WTC11 (cell line): Measurements from ENCODE around the gene COA8. TPM values are rescaled to one million over a fixed set of nuclear protein-coding genes. Genes with fewer than 3 reads are reported as not detected.
A peak's percentile ranks its signal among the peaks of the same experiment; 100 is the strongest.

Experiments used
- AFF4 ChIP-seq: sonication (generic); formaldehyde crosslinking; IDR thresholded peaks from 2 replicates; pipeline ENCODE4 v1.8.1; 2023; ENCODE audit warnings: mild to moderate bottlenecking, missing genetic modification reagents, borderline replicate concordance
- ATF2 ChIP-seq: sonication (generic); formaldehyde crosslinking; IDR thresholded peaks from 2 replicates; pipeline ENCODE4 v1.8.1; 2022; ENCODE audit warnings: low read depth, missing genetic modification reagents, borderline replicate concordance
- ATF3 ChIP-seq: sonication (generic); formaldehyde crosslinking; conservative IDR thresholded peaks from 2 replicates; pipeline ENCODE4 v1.8.1; 2022; ENCODE audit warnings: mild to moderate bottlenecking, missing genetic modification reagents
- CBFB ChIP-seq: sonication (generic); formaldehyde crosslinking; IDR thresholded peaks from 2 replicates; pipeline ENCODE4 v1.8.1; 2022; ENCODE audit warnings: mild to moderate bottlenecking, low read depth, missing genetic modification reagents
- E2F1 ChIP-seq: sonication (generic); formaldehyde crosslinking; IDR thresholded peaks from 2 replicates; pipeline ENCODE4 v1.8.0; 2022; ENCODE audit warnings: mild to moderate bottlenecking, missing genetic modification reagents
- ETV6 ChIP-seq: sonication (generic); formaldehyde crosslinking; IDR thresholded peaks from 2 replicates; pipeline ENCODE4 v1.8.1; 2022; ENCODE audit warnings: mild to moderate bottlenecking, missing genetic modification reagents
- HMGA2 ChIP-seq: fragments of 250-450 bp; sonication (Bioruptor Pico); IDR thresholded peaks from 2 replicates; pipeline ENCODE4 v1.4.0; 2021; ENCODE audit warnings: mild to moderate bottlenecking, moderate library complexity
- IRF2 ChIP-seq: sonication (generic); formaldehyde crosslinking; IDR thresholded peaks from 2 replicates; pipeline ENCODE4 v1.8.0; 2022; ENCODE audit warnings: low read depth, missing genetic modification reagents, borderline replicate concordance
- NR1H2 ChIP-seq: sonication (generic); formaldehyde crosslinking; IDR thresholded peaks from 2 replicates; pipeline ENCODE4 v1.9.0; 2021; ENCODE audit warnings: mild to moderate bottlenecking, moderate library complexity, missing genetic modification reagents
- NR3C1 ChIP-seq: sonication (generic); formaldehyde crosslinking; conservative IDR thresholded peaks from 2 replicates; pipeline ENCODE4 v1.8.1; 2023; ENCODE audit warnings: low read depth, mild to moderate bottlenecking, missing genetic modification reagents
- PRDM15 ChIP-seq: sonication (generic); formaldehyde crosslinking; IDR thresholded peaks from 2 replicates; pipeline ENCODE4 v1.8.0; 2022; ENCODE audit warnings: missing genetic modification reagents
- PRRX2 ChIP-seq: fragments of 250-450 bp; sonication (Bioruptor Pico); IDR thresholded peaks from 2 replicates; pipeline ENCODE4 v1.8.0; 2021; ENCODE audit warnings: mild to moderate bottlenecking
- SMAD4 ChIP-seq: sonication (generic); formaldehyde crosslinking; IDR thresholded peaks from 2 replicates; pipeline ENCODE4 v1.8.0; 2022; ENCODE audit warnings: mild to moderate bottlenecking, missing genetic modification reagents
- SP1 ChIP-seq: sonication (generic); formaldehyde crosslinking; conservative IDR thresholded peaks from 2 replicates; pipeline ENCODE4 v1.8.1; 2022; ENCODE audit warnings: missing genetic modification reagents
- TEAD1 ChIP-seq: sonication (generic); formaldehyde crosslinking; IDR thresholded peaks from 2 replicates; pipeline ENCODE4 v1.8.0; 2022; ENCODE audit warnings: mild to moderate bottlenecking, missing genetic modification reagents
- ZBTB21 ChIP-seq: sonication (generic); formaldehyde crosslinking; IDR thresholded peaks from 2 replicates; pipeline ENCODE4 v1.8.1; 2023; ENCODE audit warnings: mild to moderate bottlenecking, missing genetic modification reagents, borderline replicate concordance
- total RNA-seq: library from RNA; stranded (reverse); gene quantifications from 3 replicates; pipeline ENCODE4 v1.2.3, GENCODE V29; 2021
- TF ChIP-seq, protein P1 (sequence below): fragments of 250-450 bp; sonication (Bioruptor Pico); IDR thresholded peaks from 2 replicates; pipeline ENCODE4 v2.1.2; 2022; ENCODE audit warnings: mild to moderate bottlenecking, moderate library complexity
- TF ChIP-seq, protein P2 (sequence below): sonication (generic); formaldehyde crosslinking; IDR thresholded peaks from 2 replicates; pipeline ENCODE4 v1.8.1; 2023; ENCODE audit warnings: mild to moderate bottlenecking, missing genetic modification reagents, moderate library complexity
- TF ChIP-seq, protein P3 (sequence below): sonication (generic); formaldehyde crosslinking; IDR thresholded peaks from 2 replicates; pipeline ENCODE4 v1.8.0; 2022; ENCODE audit warnings: mild to moderate bottlenecking, missing genetic modification reagents
- TF ChIP-seq, protein P4 (sequence below): sonication (generic); formaldehyde crosslinking; IDR thresholded peaks from 2 replicates; pipeline ENCODE4 v1.8.0; 2023; ENCODE audit warnings: mild to moderate bottlenecking, missing genetic modification reagents

COA8 gene
- total RNA-seq, 1 experiment from 2014 or later, result 36.4 TPM

DNA sequence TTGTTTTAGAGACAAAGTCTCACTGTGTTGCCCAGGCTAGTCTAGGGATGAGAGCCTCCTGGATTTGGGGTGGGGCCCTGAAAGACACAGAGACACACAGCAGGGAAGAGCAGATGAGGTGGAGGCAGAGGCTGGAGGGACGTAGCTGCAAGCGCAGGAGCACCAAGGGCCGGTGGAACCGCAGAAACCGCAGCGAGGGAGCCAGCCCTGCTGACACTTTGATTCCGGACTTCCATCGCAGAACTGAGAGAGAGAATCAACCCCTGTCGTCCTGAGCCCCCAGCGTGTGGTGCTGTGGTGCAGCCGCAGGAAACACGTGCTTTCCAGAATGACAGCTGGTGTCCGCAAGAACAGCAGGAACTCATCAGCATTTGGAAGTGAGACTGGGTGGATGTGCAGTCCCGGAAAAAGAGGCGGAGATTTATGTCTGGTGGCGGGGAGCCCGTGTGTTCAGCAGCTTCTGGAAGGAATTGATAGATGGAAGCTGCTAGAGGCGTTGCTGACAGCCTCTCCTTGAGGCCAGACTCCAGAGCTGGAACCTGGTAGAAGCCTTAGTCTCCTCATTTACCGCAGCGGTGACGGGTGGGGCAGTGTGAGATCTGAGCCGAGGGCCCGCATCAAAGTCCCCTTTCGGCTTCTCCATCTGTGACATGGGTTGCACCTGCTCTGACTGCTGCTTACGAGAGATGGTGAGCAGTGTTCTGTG is 44.4 kb downstream of the COA8 start (continued):
- TF ChIP-seq PRDM15 (CRISPR knock-in tag), result 0 out of 2 replicates have a peak, but pooled peaks have one; percentile 19
- TF ChIP-seq, protein P1, sequence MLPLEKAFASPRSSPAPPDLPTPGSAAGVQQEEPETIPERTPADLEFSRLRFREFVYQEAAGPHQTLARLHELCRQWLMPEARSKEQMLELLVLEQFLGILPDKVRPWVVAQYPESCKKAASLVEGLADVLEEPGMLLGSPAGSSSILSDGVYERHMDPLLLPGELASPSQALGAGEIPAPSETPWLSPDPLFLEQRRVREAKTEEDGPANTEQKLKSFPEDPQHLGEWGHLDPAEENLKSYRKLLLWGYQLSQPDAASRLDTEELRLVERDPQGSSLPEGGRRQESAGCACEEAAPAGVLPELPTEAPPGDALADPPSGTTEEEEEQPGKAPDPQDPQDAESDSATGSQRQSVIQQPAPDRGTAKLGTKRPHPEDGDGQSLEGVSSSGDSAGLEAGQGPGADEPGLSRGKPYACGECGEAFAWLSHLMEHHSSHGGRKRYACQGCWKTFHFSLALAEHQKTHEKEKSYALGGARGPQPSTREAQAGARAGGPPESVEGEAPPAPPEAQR (CRISPR knock-in tag), result no peak
- no peak for TF ChIP-seq NR3C1 (CRISPR knock-in tag)
- no peak for TF ChIP-seq AFF4 (CRISPR knock-in tag)
- TF ChIP-seq IRF2 (CRISPR knock-in tag), result no peak
- no peak for TF ChIP-seq CBFB (CRISPR knock-in tag)
- TF ChIP-seq SP1, result no peak
- TF ChIP-seq TEAD1, result peak; percentile 51; the same call in 1 of the 2 replicates
- TF ChIP-seq, protein P2, sequence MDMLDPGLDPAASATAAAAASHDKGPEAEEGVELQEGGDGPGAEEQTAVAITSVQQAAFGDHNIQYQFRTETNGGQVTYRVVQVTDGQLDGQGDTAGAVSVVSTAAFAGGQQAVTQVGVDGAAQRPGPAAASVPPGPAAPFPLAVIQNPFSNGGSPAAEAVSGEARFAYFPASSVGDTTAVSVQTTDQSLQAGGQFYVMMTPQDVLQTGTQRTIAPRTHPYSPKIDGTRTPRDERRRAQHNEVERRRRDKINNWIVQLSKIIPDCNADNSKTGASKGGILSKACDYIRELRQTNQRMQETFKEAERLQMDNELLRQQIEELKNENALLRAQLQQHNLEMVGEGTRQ, result peak; percentile 56; the same call in 1 of the 2 replicates
- TF ChIP-seq NR1H2 (CRISPR knock-in tag), result no peak
- no peak for TF ChIP-seq ATF2 (CRISPR knock-in tag)
- no peak for TF ChIP-seq E2F1 (CRISPR knock-in tag)
- TF ChIP-seq, protein P3, sequence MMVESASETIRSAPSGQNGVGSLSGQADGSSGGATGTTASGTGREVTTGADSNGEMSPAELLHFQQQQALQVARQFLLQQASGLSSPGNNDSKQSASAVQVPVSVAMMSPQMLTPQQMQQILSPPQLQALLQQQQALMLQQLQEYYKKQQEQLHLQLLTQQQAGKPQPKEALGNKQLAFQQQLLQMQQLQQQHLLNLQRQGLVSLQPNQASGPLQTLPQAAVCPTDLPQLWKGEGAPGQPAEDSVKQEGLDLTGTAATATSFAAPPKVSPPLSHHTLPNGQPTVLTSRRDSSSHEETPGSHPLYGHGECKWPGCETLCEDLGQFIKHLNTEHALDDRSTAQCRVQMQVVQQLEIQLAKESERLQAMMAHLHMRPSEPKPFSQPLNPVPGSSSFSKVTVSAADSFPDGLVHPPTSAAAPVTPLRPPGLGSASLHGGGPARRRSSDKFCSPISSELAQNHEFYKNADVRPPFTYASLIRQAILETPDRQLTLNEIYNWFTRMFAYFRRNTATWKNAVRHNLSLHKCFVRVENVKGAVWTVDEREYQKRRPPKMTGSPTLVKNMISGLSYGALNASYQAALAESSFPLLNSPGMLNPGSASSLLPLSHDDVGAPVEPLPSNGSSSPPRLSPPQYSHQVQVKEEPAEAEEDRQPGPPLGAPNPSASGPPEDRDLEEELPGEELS (CRISPR knock-in tag), result 0 out of 2 replicates have a peak, but pooled peaks have one; percentile 26
- no peak for TF ChIP-seq PRRX2
- no peak for TF ChIP-seq SMAD4 (CRISPR knock-in tag)
- TF ChIP-seq HMGA2 (CRISPR knock-in tag), result no peak
- TF ChIP-seq ZBTB21 (CRISPR knock-in tag), result no peak
- TF ChIP-seq, protein P4, sequence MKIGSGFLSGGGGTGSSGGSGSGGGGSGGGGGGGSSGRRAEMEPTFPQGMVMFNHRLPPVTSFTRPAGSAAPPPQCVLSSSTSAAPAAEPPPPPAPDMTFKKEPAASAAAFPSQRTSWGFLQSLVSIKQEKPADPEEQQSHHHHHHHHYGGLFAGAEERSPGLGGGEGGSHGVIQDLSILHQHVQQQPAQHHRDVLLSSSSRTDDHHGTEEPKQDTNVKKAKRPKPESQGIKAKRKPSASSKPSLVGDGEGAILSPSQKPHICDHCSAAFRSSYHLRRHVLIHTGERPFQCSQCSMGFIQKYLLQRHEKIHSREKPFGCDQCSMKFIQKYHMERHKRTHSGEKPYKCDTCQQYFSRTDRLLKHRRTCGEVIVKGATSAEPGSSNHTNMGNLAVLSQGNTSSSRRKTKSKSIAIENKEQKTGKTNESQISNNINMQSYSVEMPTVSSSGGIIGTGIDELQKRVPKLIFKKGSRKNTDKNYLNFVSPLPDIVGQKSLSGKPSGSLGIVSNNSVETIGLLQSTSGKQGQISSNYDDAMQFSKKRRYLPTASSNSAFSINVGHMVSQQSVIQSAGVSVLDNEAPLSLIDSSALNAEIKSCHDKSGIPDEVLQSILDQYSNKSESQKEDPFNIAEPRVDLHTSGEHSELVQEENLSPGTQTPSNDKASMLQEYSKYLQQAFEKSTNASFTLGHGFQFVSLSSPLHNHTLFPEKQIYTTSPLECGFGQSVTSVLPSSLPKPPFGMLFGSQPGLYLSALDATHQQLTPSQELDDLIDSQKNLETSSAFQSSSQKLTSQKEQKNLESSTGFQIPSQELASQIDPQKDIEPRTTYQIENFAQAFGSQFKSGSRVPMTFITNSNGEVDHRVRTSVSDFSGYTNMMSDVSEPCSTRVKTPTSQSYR (CRISPR knock-in tag), result 0 out of 2 replicates have a peak, but pooled peaks have one; percentile 39
- peak; percentile 52; the same call in 1 of the 2 replicates for TF ChIP-seq ETV6 (CRISPR knock-in tag)
- TF ChIP-seq ATF3 (CRISPR knock-in tag), result no peak
